Nephron progenitor cell (in vitro differentiated cells): ENCODE measurements around the gene ARG2.

Experiments used
- DNase-seq: peaks from one replicate; pipeline ENCODE4 v3.0.0; 2021
- H3K27ac Mint-ChIP-seq: 2 replicates; pipeline ENCODE4 v1.8.0; 2021; ENCODE audit warnings: mild to moderate bottlenecking, moderate library complexity, mixed read lengths
- H3K27me3 Mint-ChIP-seq: 2 replicates; pipeline ENCODE4 v1.8.0; 2021; ENCODE audit warnings: mild to moderate bottlenecking, low read depth, mixed read lengths; ENCODE audit not compliant: poor library complexity
- H3K36me3 Mint-ChIP-seq: 2 replicates; pipeline ENCODE4 v1.8.0; 2021; ENCODE audit warnings: low read depth, mixed read lengths
- H3K4me1 Mint-ChIP-seq: 2 replicates; pipeline ENCODE4 v1.8.0; 2021; ENCODE audit warnings: mixed read lengths
- H3K4me3 Mint-ChIP-seq: 2 replicates; pipeline ENCODE4 v1.8.0; 2021; ENCODE audit warnings: mild to moderate bottlenecking, moderate library complexity, mixed read lengths
- H3K9me3 Mint-ChIP-seq: 2 replicates; pipeline ENCODE4 v1.8.0; 2021; ENCODE audit warnings: mild to moderate bottlenecking, moderate library complexity, mixed read lengths
- TF ChIP-seq, protein P1 (sequence below): fragments of 200-600 bp; sonication (generic); IDR thresholded peaks from 2 replicates; pipeline ENCODE4 v1.5.0; 2021; ENCODE audit warnings: antibody characterized with exemption

Gene ARG2

DNA sequence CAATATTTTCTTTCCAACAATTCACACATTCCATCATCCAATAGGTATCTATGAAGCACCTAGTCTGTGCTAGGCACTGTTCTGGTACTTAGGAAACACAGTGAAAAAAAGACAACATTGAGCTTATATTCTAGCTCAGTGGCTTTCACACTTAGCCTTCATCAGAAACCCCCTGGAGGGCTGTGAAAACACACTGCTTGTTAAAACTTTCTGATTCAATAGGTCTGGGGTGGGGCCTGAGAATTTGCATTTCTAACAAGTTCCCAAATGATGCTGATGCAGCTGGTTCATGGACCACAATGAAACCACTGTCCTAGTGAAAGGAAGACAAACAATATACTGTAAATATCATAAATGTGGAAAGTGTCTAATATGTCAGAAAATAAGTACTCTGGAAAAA lies 48.8 kb downstream of the ARG2 start:
- H3K9me3 Mint-ChIP-seq = no peaks in the 10 kb centered on the region
- H3K4me3 Mint-ChIP-seq = no peak overlapping the region
- no peak overlapping the region for H3K27ac Mint-ChIP-seq
- peaks cover 19% of the 10 kb centered on the region for H3K36me3 Mint-ChIP-seq
- H3K4me1 Mint-ChIP-seq = peaks cover 19% of the 10 kb centered on the region
- TF ChIP-seq, protein P1, sequence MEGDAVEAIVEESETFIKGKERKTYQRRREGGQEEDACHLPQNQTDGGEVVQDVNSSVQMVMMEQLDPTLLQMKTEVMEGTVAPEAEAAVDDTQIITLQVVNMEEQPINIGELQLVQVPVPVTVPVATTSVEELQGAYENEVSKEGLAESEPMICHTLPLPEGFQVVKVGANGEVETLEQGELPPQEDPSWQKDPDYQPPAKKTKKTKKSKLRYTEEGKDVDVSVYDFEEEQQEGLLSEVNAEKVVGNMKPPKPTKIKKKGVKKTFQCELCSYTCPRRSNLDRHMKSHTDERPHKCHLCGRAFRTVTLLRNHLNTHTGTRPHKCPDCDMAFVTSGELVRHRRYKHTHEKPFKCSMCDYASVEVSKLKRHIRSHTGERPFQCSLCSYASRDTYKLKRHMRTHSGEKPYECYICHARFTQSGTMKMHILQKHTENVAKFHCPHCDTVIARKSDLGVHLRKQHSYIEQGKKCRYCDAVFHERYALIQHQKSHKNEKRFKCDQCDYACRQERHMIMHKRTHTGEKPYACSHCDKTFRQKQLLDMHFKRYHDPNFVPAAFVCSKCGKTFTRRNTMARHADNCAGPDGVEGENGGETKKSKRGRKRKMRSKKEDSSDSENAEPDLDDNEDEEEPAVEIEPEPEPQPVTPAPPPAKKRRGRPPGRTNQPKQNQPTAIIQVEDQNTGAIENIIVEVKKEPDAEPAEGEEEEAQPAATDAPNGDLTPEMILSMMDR = no peak
- no peak for DNase-seq
- no peaks in the 10 kb centered on the region for H3K27me3 Mint-ChIP-seq

DNA sequence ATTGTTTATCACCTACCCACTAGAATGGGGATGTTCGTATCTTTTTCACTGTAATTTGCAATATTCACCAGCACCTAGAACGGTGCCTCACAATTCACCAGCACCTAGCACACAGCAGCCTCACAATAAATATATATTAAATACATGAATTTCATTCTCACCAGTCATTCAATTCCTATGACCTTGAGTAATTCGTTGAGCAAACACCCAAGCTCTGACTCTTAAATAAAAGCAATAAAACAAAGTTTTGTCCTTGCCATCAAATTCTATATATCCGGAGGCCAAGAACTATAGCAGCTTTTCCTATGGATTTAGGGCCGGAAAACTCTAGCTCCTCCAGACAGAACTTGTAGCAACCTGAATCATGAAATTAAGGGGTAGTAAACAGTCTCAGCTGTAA lies 53.7 kb downstream of the ARG2 start:
- H3K27ac Mint-ChIP-seq = peak overlapping the region; percentile 96
- DNase-seq = no peak
- H3K36me3 Mint-ChIP-seq = peaks cover 27% of the 10 kb centered on the region

DNA sequence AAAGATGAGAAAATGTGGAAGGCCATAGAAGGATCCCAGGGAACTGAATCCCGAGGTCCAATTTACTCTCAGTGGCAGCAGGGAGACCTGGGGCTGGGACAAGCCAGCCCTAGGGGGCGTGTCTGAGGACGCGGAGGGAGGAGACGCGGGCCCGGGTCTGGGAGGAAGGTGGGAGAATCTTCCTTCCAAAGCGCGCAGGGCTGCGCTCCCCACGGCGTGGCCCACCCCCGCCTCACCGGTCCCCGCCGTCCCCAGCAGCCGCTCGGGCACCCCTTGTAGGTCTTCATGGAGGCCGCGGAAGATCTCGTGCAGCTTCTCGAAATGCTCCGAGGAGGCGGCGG lies 54.4 kb downstream of the ARG2 start:
- H3K4me1 Mint-ChIP-seq = peaks cover 33% of the 10 kb centered on the region
- H3K27ac Mint-ChIP-seq = peak overlapping the region; percentile 98
- no peaks in the 10 kb centered on the region for H3K9me3 Mint-ChIP-seq
- H3K4me3 Mint-ChIP-seq = peak overlapping the region; percentile 92
- H3K27me3 Mint-ChIP-seq = no peaks in the 10 kb centered on the region
- TF ChIP-seq, protein P1 = no peak
- peak; percentile 86 for DNase-seq
- peaks cover 33% of the 10 kb centered on the region for H3K36me3 Mint-ChIP-seq

More for the DNA sequence above, 53.7 kb downstream of the ARG2 start:
- H3K4me3 Mint-ChIP-seq = peak overlapping the region; percentile 92
- H3K9me3 Mint-ChIP-seq = no peaks in the 10 kb centered on the region
- H3K4me1 Mint-ChIP-seq = peaks cover 33% of the 10 kb centered on the region
- H3K27me3 Mint-ChIP-seq = no peaks in the 10 kb centered on the region
- TF ChIP-seq, protein P1 = no peak

DNA sequence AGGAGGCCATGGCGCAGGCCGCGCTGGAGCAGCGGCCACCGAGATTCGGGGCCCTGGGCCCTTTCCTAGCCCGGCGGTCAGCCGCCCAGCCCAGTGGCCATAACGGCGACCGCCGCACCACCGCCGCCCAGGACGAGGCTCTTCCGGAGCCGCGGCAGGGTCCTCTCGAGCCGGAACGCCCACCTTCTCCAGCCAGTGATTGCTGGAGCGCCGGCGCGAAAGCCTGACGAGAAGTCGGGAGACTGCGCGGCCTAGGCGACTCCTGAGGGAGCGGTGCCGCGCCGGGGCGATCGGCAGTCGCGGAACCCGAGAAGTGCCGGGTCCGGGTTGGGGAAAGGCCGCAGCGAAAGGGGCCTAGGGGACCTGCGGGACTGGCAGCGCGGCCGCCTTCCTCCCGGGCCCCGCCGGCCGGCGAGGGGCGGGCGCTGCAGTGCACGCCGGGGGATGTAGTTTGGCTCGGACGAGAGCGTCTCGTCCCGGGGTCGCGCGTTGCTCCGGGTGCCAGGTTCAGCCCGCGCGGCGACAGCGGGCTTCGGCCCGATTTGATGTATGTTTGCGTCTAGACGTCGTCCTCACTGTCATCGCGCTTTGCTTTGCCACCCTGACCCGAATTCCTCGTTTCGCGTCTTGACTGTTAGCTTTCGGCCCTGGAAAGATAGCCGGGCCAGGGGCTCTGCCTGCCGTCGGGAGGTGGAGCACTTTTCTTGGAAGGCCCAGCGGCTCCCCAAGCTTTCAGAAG lies 54.9 kb downstream of the ARG2 start, which contains the start of gene VTI1B:
Gene VTI1B, minus strand, starts transcription at position 153 of the 739 bp plus-strand sequence. Its CDS starts 143 bp downstream, at position 10.
- Mint-ChIP-seq H3K9me3 (no peaks in the 10 kb centered on the region), H3K4me1 (peaks cover 33% of the 10 kb centered on the region), H3K36me3 (peaks cover 33% of the 10 kb centered on the region), H3K27ac (peak within 1 kb of the TSS; percentile 99), H3K27me3 (no peaks in the 10 kb centered on the region), H3K4me3 (peak within 1 kb of the TSS; percentile 92)
- peak; percentile 82 for DNase-seq
- TF ChIP-seq, protein P1 = no peak

DNA sequence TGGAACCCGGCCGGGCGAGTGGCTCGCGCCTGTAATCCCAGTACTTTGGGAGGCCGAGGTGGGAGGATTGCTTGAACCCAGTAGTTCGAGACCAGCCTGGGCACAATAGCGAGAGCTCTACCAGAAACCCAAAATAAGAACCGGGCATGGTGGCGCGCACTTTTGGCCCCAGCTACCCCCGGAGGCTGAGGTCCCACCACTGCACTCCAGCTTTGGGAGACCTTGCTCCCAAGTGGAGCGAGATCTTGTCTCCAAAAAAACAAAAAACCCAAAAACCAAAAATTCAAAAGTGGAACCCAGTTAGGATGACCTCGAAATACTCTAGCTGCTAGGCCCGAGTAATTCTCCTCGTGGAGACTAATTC lies 55.5 kb downstream of the ARG2 start:
- Mint-ChIP-seq H3K27me3 (no peaks in the 10 kb centered on the region), H3K27ac (peak overlapping the region; percentile 99), H3K4me1 (peaks cover 33% of the 10 kb centered on the region), H3K4me3 (peak overlapping the region; percentile 92), H3K9me3 (no peaks in the 10 kb centered on the region), H3K36me3 (peaks cover 33% of the 10 kb centered on the region)
- TF ChIP-seq, protein P1 = no peak
- no peak for DNase-seq

DNA sequence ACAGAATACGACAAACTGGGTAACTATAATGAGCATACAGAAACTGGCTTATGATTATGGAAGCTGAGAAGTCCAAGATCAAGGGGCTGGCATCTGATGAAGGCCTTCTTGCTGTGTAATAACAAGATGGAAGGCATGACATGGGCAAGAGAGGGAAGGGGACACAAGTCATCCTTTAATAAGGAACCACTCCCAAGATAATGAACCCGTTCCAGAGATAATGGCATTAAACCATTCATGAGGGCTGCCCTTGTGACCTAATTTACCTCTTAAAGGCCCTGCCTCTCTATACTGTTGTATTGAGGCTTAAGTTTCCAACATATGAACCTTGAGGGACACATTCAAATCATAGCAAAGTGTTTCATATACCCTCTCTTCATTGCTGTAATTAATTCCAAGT lies 59.3 kb downstream of the ARG2 start:
- Mint-ChIP-seq H3K9me3 (no peaks in the 10 kb centered on the region), H3K27ac (no peak overlapping the region), H3K27me3 (no peaks in the 10 kb centered on the region), H3K4me1 (peaks cover 9% of the 10 kb centered on the region), H3K4me3 (no peak overlapping the region), H3K36me3 (peaks cover 59% of the 10 kb centered on the region)
- TF ChIP-seq, protein P1 = no peak
- DNase-seq = no peak
